T-cell (primary cell): Measurements from ENCODE around the gene KHDC4. TPM values are rescaled to one million over a fixed set of nuclear protein-coding genes. Genes with fewer than 3 reads are reported as not detected.

ENCODE experiments used
- ATAC-seq, 4 experiments: fragments of 200-7000 bp in 3 of 4; fragments of 150-1000 bp in 1 of 4; cut with Tn5 transposase; replicated peaks in 1 of 4; 1 replicate in 3 of 4; 2 replicates in 1 of 4; pipeline ENCODE4 v1.10.0; 2021; ENCODE audit warnings: moderate library complexity in 3 of 4, mild to moderate bottlenecking in 2 of 4, moderate number of reproducible peaks in 1 of 4
- CTCF ChIA-PET, 2 donors: fragments of 300-600 bp; sonication (Branson Sonifier 250); formaldehyde crosslinking; loops; one replicate each; lab custom pipeline; 2022; ENCODE audit warnings: antibody characterized with exemption in 2 of 2; lab: Charles Lee
- POLR2A ChIA-PET, 2 donors: fragments of 300-600 bp; sonication (Branson Sonifier 250); formaldehyde crosslinking; loops; one replicate each; lab custom pipeline; 2022; ENCODE audit warnings: antibody characterized with exemption in 2 of 2; lab: Charles Lee
- DNase-seq, 35 experiments: peaks; one replicate each; pipeline versions ENCODE4 v3.0.0 to v3.0.0-alpha.2; 2013 to 2023
- H3K27ac ChIP-seq: one replicate; pipeline ENCODE4 v1.5.1; 2013; ENCODE audit warnings: low read length
- H3K27me3 ChIP-seq, 2 experiments: replicated peaks in 1 of 2; 1 replicate in 1 of 2; 2 replicates in 1 of 2; pipeline versions ENCODE4 v1.6.1 to v1.7.0; 2013; ENCODE audit warnings: low read length in 1 of 2, mixed read lengths in 1 of 2; ENCODE audit not compliant: control insufficient read depth in 2 of 2, insufficient read depth in 2 of 2; ENCODE audit errors: extremely low read depth in 1 of 2
- H3K36me3 ChIP-seq, 2 donors: 1 replicate in 1 of 2; 2 replicates in 1 of 2; pipeline versions ENCODE4 v1.6.1 to v1.7.0; 2013; ENCODE audit warnings: low read length in 1 of 2; ENCODE audit not compliant: control insufficient read depth in 2 of 2, insufficient read depth in 1 of 2; ENCODE audit errors: extremely low read depth in 1 of 2
- H3K4me1 ChIP-seq, 2 experiments: 1 replicate in 1 of 2; 2 replicates in 1 of 2; pipeline versions ENCODE4 v1.6.1 to v1.7.0; 2013; ENCODE audit warnings: low read length in 2 of 2, mixed read lengths in 1 of 2; ENCODE audit not compliant: insufficient read depth in 2 of 2, control insufficient read depth in 1 of 2; ENCODE audit errors: extremely low read depth in 1 of 2
- H3K4me3 ChIP-seq, 2 donors: 1 replicate in 1 of 2; 2 replicates in 1 of 2; pipeline versions ENCODE4 v1.5.1 to v1.7.0; 2013; ENCODE audit warnings: mild to moderate bottlenecking in 2 of 2, low read length in 1 of 2, moderate library complexity in 1 of 2; ENCODE audit not compliant: control insufficient read depth in 1 of 2; ENCODE audit errors: extremely low read depth in 1 of 2
- H3K9me3 ChIP-seq: 2 replicates; pipeline ENCODE4 v1.7.0; 2013
- H3K27ac Mint-ChIP-seq, 2 donors: one replicate each; pipeline ENCODE4 v1.8.0; 2020 to 2021; ENCODE audit warnings: mild to moderate bottlenecking in 2 of 2, mixed read lengths in 2 of 2
- H3K27me3 Mint-ChIP-seq, 2 donors: one replicate each; pipeline ENCODE4 v1.8.0; 2021 to 2022; ENCODE audit warnings: mixed read lengths in 2 of 2
- H3K36me3 Mint-ChIP-seq: one replicate; pipeline ENCODE4 v1.8.0; 2021; ENCODE audit warnings: mixed read lengths
- H3K4me1 Mint-ChIP-seq, 3 donors: one replicate each; pipeline ENCODE4 v1.8.0; 2020 to 2022; ENCODE audit warnings: mixed read lengths in 3 of 3, mild to moderate bottlenecking in 1 of 3
- H3K4me3 Mint-ChIP-seq, 3 donors: one replicate each; pipeline ENCODE4 v1.8.0; 2020 to 2022; ENCODE audit warnings: mild to moderate bottlenecking in 3 of 3, mixed read lengths in 3 of 3, moderate library complexity in 3 of 3
- H3K9me3 Mint-ChIP-seq, 3 donors: one replicate each; pipeline ENCODE4 v1.8.0; 2020 to 2022; ENCODE audit warnings: mixed read lengths in 3 of 3
- WGBS: methylation state at CpG from one replicate; pipeline ENCODE4 v1.1.5; 2013; ENCODE audit warnings: missing lambda C conversion rate; ENCODE audit not compliant: insufficient coverage; 5-methylcytosine and 5-hydroxymethylcytosine counted together
- total RNA-seq, 35 experiments: library from RNA in 6 of 35; stranded (reverse) in 6 of 35; fragments of 120-200 nt in 1 of 35; gene quantifications; one replicate each; pipeline versions ENCODE4 v1.2.1 to v1.2.4 and lab custom pipeline; 2013 to 2026

Gene KHDC4
- total RNA-seq, 5 donors from 2014 or later (not counting 1 experiment from before 2014, with no cell fraction given), result 44.5 to 102 (median 85.6) TPM

DNA sequence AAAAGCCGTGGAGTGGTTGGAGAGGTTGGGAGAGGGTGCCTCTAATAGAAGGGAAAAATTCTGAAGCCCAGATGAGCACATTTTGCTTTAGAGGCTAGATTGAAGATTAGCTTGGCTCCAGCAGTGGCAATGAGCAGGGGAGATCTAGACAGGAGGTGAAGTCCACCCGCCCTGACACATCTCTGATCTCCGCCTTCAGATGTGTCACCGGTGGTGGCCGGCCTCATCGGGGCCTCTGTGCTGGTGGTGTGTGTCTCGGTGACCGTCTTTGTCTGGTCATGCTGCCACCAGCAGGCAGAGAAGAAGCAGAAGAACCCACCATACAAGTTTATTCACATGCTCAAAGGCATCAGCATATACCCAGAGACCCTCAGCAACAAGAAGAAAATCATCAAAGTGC lies 66.4 kb downstream of the KHDC4 start:
- Mint-ChIP-seq H3K4me3 (no peak overlapping the region), H3K27ac (no peak overlapping the region), H3K36me3 (peaks cover 4% of the 10 kb centered on the region), H3K9me3 (no peaks in the 10 kb centered on the region), H3K4me1 (no peaks in the 10 kb centered on the region), H3K27me3 (peaks cover 0 to under 1% of the 10 kb centered on the region in 2 donors)
- H3K36me3 ChIP-seq, result peaks cover 0 to 7% of the 10 kb centered on the region in 2 donors
- H3K9me3 ChIP-seq, result no peaks in the 10 kb centered on the region
- H3K4me3 ChIP-seq, result no peak overlapping the region
- ATAC-seq (no peak), DNase-seq (no peak)
- H3K27ac ChIP-seq, result no peak overlapping the region
- no peaks in the 10 kb centered on the region for H3K27me3 ChIP-seq
- ChIA-PET POLR2A (no interaction called here), CTCF (interaction anchor here in 1 of 2 donors (0.5 kb wide), 1 partner anchor 38 kb away, joined by 3 read pairs; no protein-coding TSS in a partner anchor)
- no peaks in the 10 kb centered on the region for H3K4me1 ChIP-seq
- WGBS, result 96% methylated on average over 8 of the region's 8 CpGs

DNA sequence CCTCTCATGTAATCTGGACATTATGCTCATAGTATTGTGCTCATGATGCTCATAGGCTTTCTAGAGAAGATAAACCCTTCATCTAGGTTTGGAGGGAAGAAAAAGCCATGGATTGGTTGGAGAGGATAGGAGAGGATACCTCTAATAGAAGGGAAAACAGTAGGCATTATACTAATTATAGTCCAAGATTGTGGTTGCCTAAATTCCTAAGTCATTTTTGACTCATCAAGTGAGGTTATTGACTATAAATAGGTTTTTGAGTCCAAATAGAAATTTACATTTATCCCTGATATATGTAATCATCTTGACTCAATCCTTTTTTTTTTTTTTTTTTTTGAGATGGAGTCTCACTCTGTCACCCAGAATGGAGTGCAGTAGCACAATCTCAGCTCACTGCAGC lies 69.8 kb downstream of the KHDC4 start:
- Mint-ChIP-seq H3K4me1 (peaks cover 7 to 14% (median 9%) of the 10 kb centered on the region in 3 donors), H3K27me3 (peaks cover under 1 to 14% of the 10 kb centered on the region in 2 donors)
- no peak for ATAC-seq

More for the DNA sequence above, 69.8 kb downstream of the KHDC4 start:
- Mint-ChIP-seq H3K9me3 (no peaks in the 10 kb centered on the region), H3K27ac (no peak overlapping the region), H3K36me3 (peaks cover under 1% of the 10 kb centered on the region), H3K4me3 (no peak overlapping the region)
- Histone ChIP-seq H3K36me3 (no peaks in the 10 kb centered on the region), H3K9me3 (no peaks in the 10 kb centered on the region), H3K4me3 (no peak overlapping the region), H3K4me1 (peaks cover 0 to 15% of the 10 kb centered on the region in 2 experiments), H3K27ac (no peak overlapping the region), H3K27me3 (peaks cover 0 to 12% of the 10 kb centered on the region in 2 experiments)
- no peak for DNase-seq
- ChIA-PET POLR2A (interaction anchor here in 1 of 2 donors (0.6 to 0.7 kb wide), 2 partner anchors 8 to 254 kb away, joined by 5 to 8 read pairs; no protein-coding TSS in a partner anchor), CTCF (interaction anchor here in 1 of 2 donors (0.6 kb wide), 1 partner anchor 45 kb away, joined by 4 read pairs; no protein-coding TSS in a partner anchor)

Other genes starting within 250 kb of the KHDC4 start
- 10 to 100 TPM; 75.8 to 88.3 (median 85.0) TPM for gene YY1AP1, start 245.6 kb downstream of the KHDC4 start, total RNA-seq
- 100 to 1,000 TPM; 112 to 140 (median 133) TPM for gene DAP3, start 245.3 kb downstream of the KHDC4 start, total RNA-seq
- gene GON4L, start 77.2 kb downstream of the KHDC4 start, total RNA-seq, result 100 to 1,000 TPM; 101 to 113 (median 105) TPM
- 10 to 100 TPM in 2 of 5 donors, 1 to 10 TPM in 3; 8.6 to 19.8 (median 9.0) TPM for gene SYT11, start 74.8 kb downstream of the KHDC4 start, total RNA-seq
- 10 to 100 TPM; 35.3 to 56.4 (median 39.2) TPM for gene RIT1, start 23.1 kb downstream of the KHDC4 start, total RNA-seq
- not detected for gene RXFP4, start 7.2 kb upstream of the KHDC4 start, total RNA-seq
- 100 to 1,000 TPM; 110 to 174 (median 167) TPM for gene ARHGEF2, start 44.1 kb upstream of the KHDC4 start, total RNA-seq
- gene SSR2, start 86.5 kb upstream of the KHDC4 start, total RNA-seq, result 100 to 1,000 TPM; 230 to 238 (median 232) TPM
- 10 to 100 TPM; 21.9 to 39.6 (median 37.9) TPM for gene UBQLN4, start 119.4 kb upstream of the KHDC4 start, total RNA-seq
- 10 to 100 TPM; 21.5 to 37.8 (median 35.2) TPM for gene LAMTOR2, start 120.4 kb upstream of the KHDC4 start, total RNA-seq
- 1 to 10 TPM in 3 of 5 donors, under 1 TPM in 2; 0.26 to 2.3 (median 1.9) TPM for gene RAB25, start 126.7 kb upstream of the KHDC4 start, total RNA-seq
- gene MEX3A, start 148.1 kb upstream of the KHDC4 start, total RNA-seq, result under 1 TPM; 0.03 to 0.58 (median 0.20) TPM
- 100 to 1,000 TPM in 2 of 5 donors, 10 to 100 TPM in 3; 40.3 to 970 (median 57.3) TPM for gene LMNA, start 180.3 kb upstream of the KHDC4 start, total RNA-seq
- 10 to 100 TPM in 1 of 5 donors, 1 to 10 TPM in 4; 1.5 to 12.0 (median 2.2) TPM for gene SEMA4A, start 219.2 kb upstream of the KHDC4 start, total RNA-seq